ENCODE data around the gene PCDHAC1. TPM values are rescaled to one million over a fixed set of nuclear protein-coding genes. Genes with fewer than 3 reads are reported as not detected.
"Not testable (repeated sequence)": the region's sequence is repeated elsewhere in the genome, so short reads cannot be mapped to it uniquely, and the experiment has no call there.

PCDHAC1 gene, protein sequence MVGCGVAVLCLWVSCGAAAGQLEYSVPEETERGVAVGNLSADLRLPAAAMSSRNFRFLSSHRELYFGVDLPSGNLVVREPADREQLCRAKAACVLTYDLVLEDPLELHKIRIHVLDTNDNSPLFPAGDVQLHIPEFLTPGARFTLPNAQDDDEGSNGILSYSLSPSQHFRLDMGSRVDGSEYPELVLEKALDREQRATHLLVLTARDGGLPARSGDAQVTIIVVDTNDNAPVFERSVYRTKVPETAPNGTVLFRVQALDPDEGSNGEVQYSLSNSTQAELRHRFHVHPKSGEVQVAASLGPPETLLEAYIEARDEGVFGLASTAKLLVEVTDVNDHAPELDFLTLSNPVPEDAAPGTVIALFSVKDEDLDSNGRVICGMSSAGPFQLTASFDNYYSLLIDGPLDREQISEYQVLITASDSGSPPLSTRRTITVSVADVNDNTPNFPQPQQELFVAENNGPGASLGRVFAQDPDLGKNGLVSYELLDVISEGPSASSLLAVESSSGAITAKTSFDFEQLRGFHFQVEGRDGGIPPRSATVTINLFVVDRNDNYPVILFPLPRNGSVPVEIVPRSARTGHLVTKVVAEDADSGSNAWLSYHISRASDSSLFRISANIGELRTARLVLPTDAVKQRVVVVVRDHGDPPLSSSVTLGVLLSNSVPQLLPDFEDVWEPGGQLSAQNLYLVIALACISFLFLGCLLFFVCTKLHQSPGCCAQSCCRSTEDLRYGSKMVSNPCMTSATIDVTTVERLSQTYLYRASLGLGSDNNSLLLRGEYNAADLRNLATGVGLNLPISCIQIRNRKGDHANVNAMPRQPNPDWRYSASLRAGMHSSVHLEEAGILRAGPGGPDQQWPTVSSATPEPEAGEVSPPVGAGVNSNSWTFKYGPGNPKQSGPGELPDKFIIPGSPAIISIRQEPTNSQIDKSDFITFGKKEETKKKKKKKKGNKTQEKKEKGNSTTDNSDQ
- polyA plus RNA-seq (ENCODE audit: low read depth in 6 of 6) = not detected

DNA sequence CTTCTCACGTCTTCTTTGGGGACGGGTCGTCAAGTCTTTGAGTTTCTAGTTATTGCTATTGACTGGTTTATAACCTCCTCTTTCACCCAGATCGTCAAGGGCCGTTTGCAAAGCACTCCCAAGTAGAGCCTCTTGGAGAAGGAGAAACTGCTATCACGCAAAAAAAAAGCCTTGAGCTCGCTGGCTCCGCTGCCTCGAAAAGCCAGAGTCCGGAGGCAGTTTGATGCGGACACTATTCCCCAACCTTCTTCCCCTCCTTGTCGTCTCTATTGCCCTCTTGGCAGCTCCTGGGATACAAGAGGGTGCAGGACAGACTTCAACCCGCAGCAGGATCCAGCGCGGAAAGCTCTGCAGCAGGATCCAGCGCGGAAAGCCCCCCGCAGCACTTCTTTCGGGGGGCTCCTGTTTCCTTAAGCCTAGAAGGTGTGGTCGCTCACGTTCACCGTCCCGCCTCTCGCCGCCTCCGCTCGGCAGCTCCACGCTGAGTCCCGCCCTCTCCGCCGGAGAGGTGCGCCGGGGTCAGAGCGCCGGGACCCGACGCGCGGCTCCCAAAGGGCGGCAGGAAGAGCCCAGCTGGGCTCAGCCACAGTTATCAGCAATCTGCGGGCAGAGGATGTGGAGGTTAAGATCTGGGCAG is at the start of gene PCDHAC1:
PCDHAC1 (plus strand) TSS at position 494 of the 637 bp plus-strand sequence. CDS start 594 bp downstream, outside the sequence.
- Mint-ChIP-seq H3K4me1 (peaks cover 0 to 14% (median 0%) of the 10 kb centered on the region in 3 donors), H3K27me3 (peaks cover 27 to 61% (median 46%) of the 10 kb centered on the region in 3 donors), H3K36me3 (no peaks in the 10 kb centered on the region), H3K27ac (peak within 1 kb of the TSS in 1 of 6 donors; percentile 24), H3K9me3 (peaks cover 0 to 30% (median 10%) of the 10 kb centered on the region in 7 donors), H3K4me3 (peak within 1 kb of the TSS; percentile 18 to 85 (median 67))
- no peak for ATAC-seq (ENCODE audit: low read depth in 2 of 2)
- no peak for DNase-seq

DNA sequence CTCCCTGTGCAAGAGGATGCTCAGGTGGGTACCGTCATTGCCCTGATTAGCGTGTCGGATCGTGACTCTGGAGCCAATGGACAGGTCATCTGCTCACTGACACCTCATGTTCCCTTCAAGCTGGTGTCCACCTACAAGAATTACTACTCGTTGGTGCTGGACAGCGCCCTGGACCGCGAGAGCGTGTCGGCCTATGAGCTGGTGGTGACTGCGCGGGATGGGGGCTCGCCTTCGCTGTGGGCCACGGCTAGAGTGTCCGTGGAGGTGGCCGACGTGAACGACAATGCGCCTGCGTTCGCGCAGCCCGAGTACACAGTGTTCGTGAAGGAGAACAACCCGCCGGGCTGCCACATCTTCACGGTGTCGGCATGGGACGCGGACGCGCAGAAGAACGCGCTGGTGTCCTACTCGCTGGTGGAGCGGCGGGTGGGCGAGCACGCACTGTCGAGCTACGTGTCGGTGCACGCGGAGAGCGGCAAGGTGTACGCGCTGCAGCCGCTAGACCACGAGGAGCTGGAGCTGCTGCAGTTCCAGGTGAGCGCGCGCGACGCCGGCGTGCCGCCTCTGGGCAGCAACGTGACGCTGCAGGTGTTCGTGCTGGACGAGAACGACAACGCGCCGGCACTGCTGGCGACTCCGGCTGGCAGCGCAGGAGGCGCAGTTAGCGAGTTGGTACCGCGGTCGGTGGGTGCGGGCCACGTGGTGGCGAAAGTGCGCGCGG is 49.4 kb upstream of the PCDHAC1 start:
- Mint-ChIP-seq H3K27me3 (peaks cover 29 to 45% (median 40%) of the 10 kb centered on the region in 3 donors), H3K9me3 (peaks cover 9 to 62% (median 38%) of the 10 kb centered on the region in 7 donors), H3K36me3 (peaks cover 8 to 14% of the 10 kb centered on the region in 2 donors)
- not testable (repeated sequence) for H3K27ac Mint-ChIP-seq; DNase-seq; H3K4me1 Mint-ChIP-seq; H3K4me3 Mint-ChIP-seq; ATAC-seq (ENCODE audit: low read depth in 2 of 2)

DNA sequence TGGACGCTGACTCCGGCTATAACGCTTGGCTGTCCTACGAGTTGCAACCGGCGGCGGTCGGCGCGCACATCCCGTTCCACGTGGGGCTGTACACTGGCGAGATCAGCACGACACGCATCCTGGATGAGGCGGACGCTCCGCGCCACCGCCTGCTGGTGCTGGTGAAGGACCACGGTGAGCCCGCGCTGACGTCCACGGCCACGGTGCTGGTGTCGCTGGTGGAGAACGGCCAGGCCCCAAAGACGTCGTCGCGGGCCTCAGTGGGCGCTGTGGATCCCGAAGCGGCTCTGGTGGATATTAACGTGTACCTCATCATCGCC is 48.9 kb upstream of the PCDHAC1 start:
- peaks cover 9 to 62% (median 37%) of the 10 kb centered on the region in 7 donors for H3K9me3 Mint-ChIP-seq

DNA sequence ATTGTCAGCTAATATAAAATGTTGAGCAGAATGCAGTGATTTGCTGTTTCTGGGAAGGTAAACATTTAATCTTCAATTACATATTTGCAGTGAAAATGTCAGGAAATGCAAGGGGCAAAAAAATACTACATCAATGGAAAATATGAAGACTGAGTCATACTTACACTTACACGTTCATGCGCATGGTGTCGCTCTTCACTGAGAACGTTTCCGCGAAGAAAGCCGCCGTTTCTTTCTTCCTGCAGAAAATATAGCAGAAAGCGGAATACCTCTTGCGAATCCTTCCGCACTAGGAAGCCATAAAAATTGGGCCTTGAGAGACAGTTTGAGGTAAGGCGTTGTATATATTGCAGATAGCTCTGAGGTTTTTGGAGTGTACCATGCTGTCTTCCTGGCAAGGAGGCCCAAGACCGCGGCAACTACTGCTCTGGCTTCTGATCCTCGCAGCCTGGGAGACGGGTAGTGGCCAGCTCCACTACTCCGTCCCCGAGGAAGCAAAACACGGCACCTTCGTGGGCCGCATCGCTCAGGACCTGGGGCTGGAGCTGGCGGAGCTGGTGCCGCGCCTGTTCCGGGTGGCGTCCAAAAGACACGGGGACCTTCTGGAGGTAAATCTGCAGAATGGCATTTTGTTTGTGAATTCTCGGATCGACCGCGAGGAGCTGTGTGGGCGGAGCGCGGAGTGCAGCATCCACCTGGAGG is 44.1 kb upstream of the PCDHAC1 start, which contains the start of gene PCDHA13:
PCDHA13 (plus strand) TSS at position 236 of the 702 bp plus-strand sequence; CDS start at position 381, 145 bp downstream.
- DNase-seq = no peak
- peaks cover 29 to 41% (median 31%) of the 10 kb centered on the region in 3 donors for H3K27me3 Mint-ChIP-seq
- no peak for ATAC-seq (ENCODE audit: low read depth in 2 of 2)
- H3K9me3 Mint-ChIP-seq = peaks cover 8 to 52% (median 33%) of the 10 kb centered on the region in 7 donors
- H3K36me3 Mint-ChIP-seq = peaks cover 8 to 14% of the 10 kb centered on the region in 2 donors
- peak within 1 kb of the TSS in 2 of 6 donors; percentile 3 to 4 for H3K27ac Mint-ChIP-seq
- H3K4me3 Mint-ChIP-seq = no peak within 1 kb of the TSS
- H3K4me1 Mint-ChIP-seq = no peaks in the 10 kb centered on the region

More for the DNA sequence above, 48.9 kb upstream of the PCDHAC1 start:
- Mint-ChIP-seq H3K4me3 (no peak overlapping the region), H3K27me3 (peaks cover 31 to 50% (median 44%) of the 10 kb centered on the region in 3 donors), H3K36me3 (peaks cover 12 to 14% of the 10 kb centered on the region in 2 donors), H3K27ac (no peak overlapping the region), H3K4me1 (no peaks in the 10 kb centered on the region)
- DNase-seq = no peak
- ATAC-seq (ENCODE audit: low read depth in 2 of 2) = no peak

DNA sequence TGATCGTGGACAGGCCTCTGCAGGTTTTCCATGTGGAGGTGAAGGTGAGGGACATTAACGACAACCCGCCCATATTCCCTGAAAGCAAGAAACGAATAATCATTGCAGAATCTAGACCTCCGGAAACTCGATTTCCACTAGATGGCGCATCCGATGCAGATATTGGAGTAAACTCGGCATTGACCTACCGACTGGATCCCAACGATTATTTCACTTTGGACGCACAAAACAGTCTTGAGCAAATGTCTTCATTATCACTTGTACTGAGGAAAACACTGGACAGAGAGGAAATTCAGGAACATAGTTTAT is 43.6 kb upstream of the PCDHAC1 start:
- Mint-ChIP-seq H3K27me3 (peaks cover 31 to 44% (median 33%) of the 10 kb centered on the region in 3 donors), H3K4me3 (no peak overlapping the region), H3K27ac (no peak overlapping the region), H3K36me3 (peaks cover 12 to 14% of the 10 kb centered on the region in 2 donors), H3K4me1 (no peaks in the 10 kb centered on the region), H3K9me3 (peaks cover 9 to 53% (median 36%) of the 10 kb centered on the region in 7 donors)
- DNase-seq (no peak), ATAC-seq (ENCODE audit: low read depth in 2 of 2) (no peak)

DNA sequence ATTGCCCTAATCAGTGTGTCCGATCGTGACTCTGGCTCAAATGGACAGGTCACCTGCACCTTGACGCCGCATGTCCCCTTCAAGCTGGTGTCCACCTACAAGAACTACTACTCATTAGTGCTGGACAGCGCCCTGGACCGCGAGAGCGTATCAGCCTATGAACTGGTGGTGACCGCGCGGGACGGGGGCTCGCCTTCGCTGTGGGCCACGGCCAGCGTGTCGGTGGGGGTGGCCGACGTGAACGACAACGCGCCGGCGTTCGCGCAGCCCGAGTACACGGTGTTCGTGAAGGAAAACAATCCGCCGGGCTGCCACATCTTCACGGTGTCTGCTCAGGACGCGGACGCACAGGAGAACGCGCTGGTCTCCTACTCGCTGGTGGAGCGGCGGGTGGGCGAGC is 42.7 kb upstream of the PCDHAC1 start:
- ATAC-seq (ENCODE audit: low read depth in 2 of 2) = no peak
- no peak for DNase-seq
- H3K9me3 Mint-ChIP-seq = peaks cover 9 to 47% (median 36%) of the 10 kb centered on the region in 7 donors
- no peaks in the 10 kb centered on the region for H3K4me1 Mint-ChIP-seq
- H3K4me3 Mint-ChIP-seq = no peak overlapping the region
- H3K27me3 Mint-ChIP-seq = peaks cover 31 to 45% (median 34%) of the 10 kb centered on the region in 3 donors
- H3K36me3 Mint-ChIP-seq = peaks cover 12 to 14% of the 10 kb centered on the region in 2 donors
- no peak overlapping the region for H3K27ac Mint-ChIP-seq

DNA sequence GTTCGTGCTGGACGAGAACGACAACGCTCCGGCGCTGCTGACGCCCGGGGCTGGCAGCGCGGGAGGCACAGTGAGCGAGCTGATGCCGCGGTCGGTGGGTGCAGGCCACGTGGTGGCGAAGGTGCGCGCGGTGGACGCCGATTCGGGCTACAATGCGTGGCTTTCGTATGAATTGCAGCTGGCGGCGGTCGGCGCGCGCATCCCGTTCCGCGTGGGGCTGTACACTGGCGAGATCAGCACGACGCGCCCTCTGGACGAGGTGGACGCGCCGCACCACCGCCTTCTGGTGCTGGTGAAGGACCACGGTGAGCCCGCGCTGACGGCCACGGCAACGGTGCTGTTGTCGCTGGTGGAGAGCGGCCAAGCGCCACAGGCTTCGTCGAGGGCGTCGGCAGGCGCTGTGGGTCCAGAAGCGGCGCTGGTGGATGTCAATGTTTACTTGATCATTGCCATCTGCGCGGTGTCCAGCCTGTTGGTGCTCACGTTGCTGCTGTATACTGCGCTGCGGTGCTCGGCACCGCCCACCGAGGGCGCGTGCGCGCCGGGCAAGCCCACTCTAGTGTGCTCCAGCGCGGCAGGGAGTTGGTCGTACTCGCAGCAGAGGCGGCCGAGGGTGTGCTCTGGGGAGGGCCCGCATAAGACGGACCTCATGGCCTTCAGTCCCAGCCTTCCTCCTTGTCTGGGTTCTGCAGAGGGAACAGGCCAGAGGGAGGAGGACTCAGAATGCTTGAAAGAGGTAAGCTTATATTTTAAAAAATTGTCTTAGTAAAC is 42.0 kb upstream of the PCDHAC1 start:
- H3K4me3 Mint-ChIP-seq = no peak overlapping the region
- H3K9me3 Mint-ChIP-seq = peaks cover 5 to 47% (median 36%) of the 10 kb centered on the region in 7 donors
- DNase-seq (no peak), ATAC-seq (ENCODE audit: low read depth in 2 of 2) (no peak)
- peaks cover 12 to 14% of the 10 kb centered on the region in 2 donors for H3K36me3 Mint-ChIP-seq
- H3K27me3 Mint-ChIP-seq = peaks cover 25 to 40% (median 29%) of the 10 kb centered on the region in 3 donors
- H3K27ac Mint-ChIP-seq = no peak overlapping the region
- no peaks in the 10 kb centered on the region for H3K4me1 Mint-ChIP-seq

DNA sequence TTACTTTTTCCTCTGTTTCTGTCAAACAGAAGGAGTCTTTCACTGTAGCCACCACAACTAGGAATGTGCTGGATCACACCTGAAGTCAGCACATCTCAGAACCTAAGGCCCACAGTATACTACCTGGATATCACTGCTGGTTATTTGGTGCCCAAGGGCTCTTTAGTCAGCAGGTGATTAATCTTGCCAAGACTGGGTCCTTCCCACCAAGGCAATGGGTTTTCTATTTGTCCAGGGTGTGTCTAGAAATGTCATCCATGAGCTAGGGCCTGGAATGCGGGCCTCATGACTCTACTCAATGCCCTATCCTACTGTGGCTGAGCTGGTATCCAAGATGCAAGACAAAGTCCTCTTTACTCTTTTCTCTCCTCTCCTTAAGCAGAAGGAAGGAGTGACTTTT is 9.8 kb upstream of the PCDHAC1 start:
- DNase-seq = no peak
- H3K4me3 Mint-ChIP-seq = no peak overlapping the region
- H3K4me1 Mint-ChIP-seq = no peaks in the 10 kb centered on the region
- no peak for ATAC-seq (ENCODE audit: low read depth in 2 of 2)
- peaks cover 0 to 6% (median 0%) of the 10 kb centered on the region in 3 donors for H3K27me3 Mint-ChIP-seq
- H3K36me3 Mint-ChIP-seq = no peaks in the 10 kb centered on the region
- no peak overlapping the region for H3K27ac Mint-ChIP-seq
- peaks cover 10 to 37% (median 15%) of the 10 kb centered on the region in 7 donors for H3K9me3 Mint-ChIP-seq

DNA sequence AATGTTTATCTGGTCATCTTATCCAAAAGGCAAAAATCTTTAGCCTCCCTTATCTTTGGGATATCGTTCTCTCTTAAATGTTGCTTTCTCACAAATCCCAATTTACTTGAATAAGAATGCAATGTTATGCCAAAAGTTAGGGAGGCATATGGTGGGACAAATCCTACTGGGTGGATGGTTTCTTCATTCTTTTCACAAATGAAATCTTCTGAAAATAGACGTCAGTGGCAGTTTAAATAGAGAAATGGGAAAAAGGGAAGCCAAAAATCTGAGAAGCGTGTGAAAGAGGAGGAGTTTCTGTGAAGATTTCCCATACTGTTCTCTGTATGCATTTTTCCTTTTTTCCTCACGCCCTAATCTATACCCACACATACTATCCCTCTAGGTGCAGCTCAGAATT is 2.5 kb upstream of the PCDHAC1 start:
- H3K9me3 Mint-ChIP-seq = peaks cover 0 to 22% (median 8%) of the 10 kb centered on the region in 7 donors
- H3K27me3 Mint-ChIP-seq = peaks cover 27 to 56% (median 37%) of the 10 kb centered on the region in 3 donors
- H3K36me3 Mint-ChIP-seq = no peaks in the 10 kb centered on the region
- DNase-seq = no peak
- no peak overlapping the region for H3K27ac Mint-ChIP-seq
- H3K4me1 Mint-ChIP-seq = peaks cover 0 to 14% (median 0%) of the 10 kb centered on the region in 3 donors
- H3K4me3 Mint-ChIP-seq = no peak overlapping the region
- no peak for ATAC-seq (ENCODE audit: low read depth in 2 of 2)

DNA sequence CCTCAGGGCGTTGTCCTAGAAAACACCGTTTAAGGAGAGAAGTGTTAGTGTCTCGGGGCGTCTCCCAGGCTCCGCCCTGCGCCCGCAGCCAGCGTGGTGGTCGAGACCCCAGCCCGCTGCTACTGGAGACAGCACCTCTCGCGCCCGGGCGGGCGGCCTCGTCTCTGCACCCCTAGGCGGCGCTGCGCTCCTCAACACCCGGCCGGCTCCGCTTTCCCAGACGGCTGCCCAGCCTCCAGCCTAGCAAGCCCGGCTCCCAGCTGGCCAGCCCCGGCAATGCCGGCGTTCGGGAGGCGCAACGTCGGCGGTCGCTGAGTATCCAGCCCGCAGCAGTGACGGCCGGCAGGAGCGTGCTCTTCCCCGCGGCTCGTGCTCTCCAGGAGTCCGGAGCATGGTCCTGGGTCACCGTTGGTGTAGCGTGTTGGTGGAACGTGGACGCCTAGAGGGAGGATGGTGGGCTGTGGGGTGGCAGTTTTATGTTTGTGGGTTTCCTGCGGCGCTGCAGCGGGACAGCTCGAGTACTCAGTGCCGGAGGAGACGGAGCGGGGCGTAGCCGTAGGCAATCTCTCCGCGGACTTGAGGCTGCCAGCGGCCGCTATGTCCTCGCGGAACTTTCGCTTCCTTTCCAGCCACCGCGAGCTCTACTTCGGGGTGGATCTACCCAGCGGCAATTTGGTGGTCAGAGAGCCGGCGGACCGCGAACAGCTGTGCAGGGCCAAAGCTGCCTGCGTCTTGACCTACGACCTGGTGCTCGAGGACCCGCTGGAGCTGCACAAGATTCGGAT is 536 bp downstream of the PCDHAC1 start:
- DNase-seq = no peak
- peaks cover 27 to 61% (median 46%) of the 10 kb centered on the region in 3 donors for H3K27me3 Mint-ChIP-seq
- peaks cover 0 to 30% (median 10%) of the 10 kb centered on the region in 7 donors for H3K9me3 Mint-ChIP-seq
- H3K4me3 Mint-ChIP-seq = peak overlapping the region; percentile 18 to 85 (median 67)
- ATAC-seq (ENCODE audit: low read depth in 2 of 2) = no peak
- peaks cover 0 to 14% (median 0%) of the 10 kb centered on the region in 3 donors for H3K4me1 Mint-ChIP-seq
- no peaks in the 10 kb centered on the region for H3K36me3 Mint-ChIP-seq
- peak overlapping the region in 1 of 6 donors; percentile 24 for H3K27ac Mint-ChIP-seq

DNA sequence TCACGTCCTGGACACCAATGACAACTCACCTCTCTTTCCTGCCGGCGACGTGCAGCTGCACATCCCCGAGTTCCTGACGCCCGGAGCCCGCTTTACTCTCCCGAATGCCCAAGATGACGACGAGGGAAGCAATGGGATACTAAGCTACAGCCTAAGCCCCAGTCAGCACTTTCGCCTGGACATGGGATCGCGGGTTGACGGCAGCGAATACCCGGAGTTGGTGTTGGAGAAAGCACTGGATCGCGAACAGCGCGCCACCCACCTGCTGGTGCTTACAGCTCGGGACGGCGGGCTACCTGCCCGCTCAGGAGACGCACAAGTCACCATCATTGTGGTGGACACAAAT is 1.1 kb downstream of the PCDHAC1 start:
- ATAC-seq (ENCODE audit: low read depth in 2 of 2) (no peak), DNase-seq (no peak)
- no peak overlapping the region for H3K27ac Mint-ChIP-seq
- peaks cover 0 to 30% (median 10%) of the 10 kb centered on the region in 7 donors for H3K9me3 Mint-ChIP-seq
- H3K27me3 Mint-ChIP-seq = peaks cover 27 to 58% (median 46%) of the 10 kb centered on the region in 3 donors
- H3K4me1 Mint-ChIP-seq = peaks cover 0 to 14% (median 0%) of the 10 kb centered on the region in 3 donors
- H3K36me3 Mint-ChIP-seq = no peaks in the 10 kb centered on the region
- H3K4me3 Mint-ChIP-seq = peak overlapping the region in 5 of 8 donors; percentile 33 to 85 (median 77)
